HG03139 (cell line): ENCODE data around the gene TRIM9.
"Not testable (repeated sequence)": the region's sequence is repeated elsewhere in the genome, so short reads cannot be mapped to it uniquely, and the experiment has no call there.

Experiments used
- ATAC-seq: cut with Tn5 transposase; IDR thresholded peaks from one replicate; pipeline ENCODE4 v1.9.1; 2021; ENCODE audit not compliant: unreplicated experiment

TRIM9 gene

GRCh38 chr14:51006324-51006723, 88.6 kb downstream of the TRIM9 start:
- ATAC-seq = no peak

DNA sequence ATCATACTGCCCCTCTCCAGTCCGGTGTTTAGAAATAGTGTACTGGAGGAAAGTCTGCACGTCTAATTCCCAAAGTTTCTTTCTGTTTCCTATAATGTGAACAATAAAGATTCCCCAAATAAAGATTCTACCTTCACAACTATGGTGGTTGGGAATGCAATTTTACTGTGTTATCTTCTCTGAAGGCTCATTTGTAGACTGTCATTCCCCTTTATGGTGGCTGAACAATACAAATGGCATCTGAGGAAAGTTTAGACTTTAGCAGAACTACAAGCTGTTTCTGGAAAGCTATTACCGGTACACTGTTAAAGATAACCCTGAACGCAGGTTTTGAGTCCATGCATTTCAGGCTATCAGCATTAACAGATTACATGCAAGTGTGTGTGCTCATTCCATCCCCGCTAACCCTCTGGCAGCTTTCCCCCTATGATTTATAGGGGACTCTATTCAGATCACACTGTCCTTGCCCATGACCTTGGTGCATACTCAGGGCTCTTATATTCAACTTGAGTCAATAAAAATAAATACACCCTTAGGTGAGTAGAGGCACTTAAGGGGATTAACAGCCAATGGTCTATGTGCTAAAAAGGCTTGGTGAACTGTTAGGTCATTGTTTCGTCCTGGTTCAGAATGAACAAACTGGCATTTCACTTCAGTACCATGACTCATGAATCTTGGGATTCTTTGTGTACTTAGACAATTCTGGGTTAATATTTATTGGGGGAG, 89.9 kb downstream of the TRIM9 start:
- no peak for ATAC-seq

- ATAC-seq = no peak
Measured at GRCh38 chr14:51004352-51004800, 90.5 kb downstream of the TRIM9 start.

GRCh38 chr14:51002406-51002999, 92.4 kb downstream of the TRIM9 start:
- no peak for ATAC-seq

DNA sequence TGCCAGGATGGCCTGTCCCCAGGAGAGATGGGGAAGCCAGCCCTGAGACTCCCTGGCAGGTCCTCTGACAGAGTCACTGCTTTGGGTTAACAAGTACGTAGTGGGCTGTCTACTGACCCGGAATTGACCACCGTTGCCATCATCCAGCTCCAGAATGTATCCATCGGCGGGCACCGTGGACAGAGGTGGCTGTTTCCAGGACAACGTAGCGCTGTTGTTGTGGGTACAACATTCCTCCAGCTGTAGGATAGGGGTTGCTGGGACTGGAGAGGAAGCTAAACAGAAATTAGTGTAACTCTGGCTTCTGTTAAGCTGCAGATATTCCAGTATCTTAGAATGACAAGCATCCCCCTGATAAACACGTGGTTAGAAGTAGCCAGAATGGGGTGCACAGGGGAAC, 94.3 kb downstream of the TRIM9 start:
- no peak for ATAC-seq

- ATAC-seq = no peak
Measured at GRCh38 chr14:50999726-51000125, 95.2 kb downstream of the TRIM9 start.

GRCh38 chr14:50998612-50999011, 96.3 kb downstream of the TRIM9 start:
- no peak for ATAC-seq

GRCh38 chr14:50997712-50998111, 97.2 kb downstream of the TRIM9 start:
- no peak for ATAC-seq

DNA sequence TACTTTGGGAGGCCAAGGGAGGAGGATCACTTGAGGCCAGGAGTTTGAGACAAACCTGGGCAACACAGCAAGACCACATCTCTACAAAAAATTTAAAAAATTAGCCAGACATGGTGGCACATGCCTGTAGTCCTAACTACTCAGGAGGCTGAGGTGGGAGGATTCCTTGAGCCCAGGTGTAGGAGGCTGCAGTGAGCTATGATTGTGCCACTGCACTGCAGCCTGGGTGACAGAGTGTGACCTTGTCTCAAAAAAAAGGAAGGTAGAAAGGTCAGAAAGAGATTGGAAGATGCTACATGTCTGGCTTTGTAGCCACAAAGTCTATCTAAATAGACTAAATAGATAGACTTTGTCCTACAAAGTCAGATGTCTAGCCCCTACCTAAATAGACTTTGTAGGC, 100.7 kb downstream of the TRIM9 start:
- ATAC-seq = not testable (repeated sequence)

GRCh38 chr14:50985859-50986331, 109.0 kb downstream of the TRIM9 start:
- no peak for ATAC-seq

- ATAC-seq = no peak
Measured at GRCh38 chr14:50985124-50985858, 109.6 kb downstream of the TRIM9 start.

GRCh38 chr14:50984036-50984710, 110.7 kb downstream of the TRIM9 start:
- no peak for ATAC-seq

- ATAC-seq = no peak
Measured at GRCh38 chr14:50979941-50980850, 114.7 kb downstream of the TRIM9 start.

DNA sequence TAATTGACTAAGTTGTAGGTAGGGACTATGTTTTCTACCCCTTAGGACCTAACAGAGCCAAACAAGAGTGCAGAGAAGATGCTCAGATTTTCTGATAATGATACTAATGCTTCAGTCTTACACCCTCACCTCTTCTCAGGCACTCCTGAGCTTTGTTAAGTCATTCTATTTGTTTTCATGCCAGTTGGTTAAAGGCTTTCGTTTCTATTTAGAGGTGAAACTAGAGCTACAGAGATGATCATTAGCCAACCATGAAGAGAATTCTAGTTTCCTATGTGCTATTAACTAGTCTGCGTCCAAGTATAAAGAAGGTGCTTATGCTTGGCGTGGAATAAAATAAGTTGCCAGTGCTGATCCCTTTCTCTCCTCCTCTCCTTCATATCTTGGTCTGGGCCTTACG, 116.0 kb downstream of the TRIM9 start:
- peak; percentile 67 for ATAC-seq

GRCh38 chr14:50978529-50978871, 116.4 kb downstream of the TRIM9 start:
- ATAC-seq = no peak

DNA sequence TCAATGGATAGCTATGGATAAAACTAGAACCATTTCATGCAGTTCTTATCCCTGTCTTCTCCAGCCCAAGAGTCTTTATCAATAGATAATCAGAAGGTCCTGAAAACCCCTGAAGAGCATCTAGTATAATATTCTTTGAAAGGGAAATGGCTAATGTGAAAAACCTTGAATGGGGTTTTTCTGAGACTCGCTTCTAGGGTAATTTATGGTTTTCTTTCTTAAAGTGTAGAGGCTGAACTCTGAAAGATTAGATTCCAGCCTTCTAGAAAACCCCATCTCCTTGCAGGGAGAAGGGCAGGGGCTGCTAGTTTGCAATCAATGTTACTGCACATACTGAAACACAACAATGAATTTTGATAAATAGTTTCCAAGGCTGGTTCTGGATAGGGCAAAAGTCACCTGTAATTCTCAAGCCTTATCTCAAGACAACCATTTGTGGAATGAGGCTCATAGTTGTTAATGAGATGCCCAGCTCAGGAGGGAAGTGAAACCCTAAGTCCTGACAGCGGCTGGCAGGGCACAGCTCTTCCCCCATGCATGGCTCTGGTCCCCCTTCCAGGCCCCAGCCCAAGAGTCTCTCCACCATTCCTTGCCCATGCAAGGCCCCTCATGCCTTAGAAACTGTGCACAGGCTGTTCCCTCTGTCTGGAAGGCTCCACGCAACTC, 116.9 kb downstream of the TRIM9 start:
- ATAC-seq = no peak

GRCh38 chr14:50974118-50974517, 120.8 kb downstream of the TRIM9 start:
- ATAC-seq = no peak

GRCh38 chr14:50972734-50973133, 122.2 kb downstream of the TRIM9 start:
- no peak for ATAC-seq

GRCh38 chr14:50970886-50971781, 123.8 kb downstream of the TRIM9 start:
- ATAC-seq = no peak
